ENCODE results near the gene PIWIL1. TPM values are rescaled to one million over a fixed set of nuclear protein-coding genes. Genes with fewer than 3 reads are reported as not detected.

PIWIL1 gene
- polyA plus RNA-seq, 2 of the 4 experiments (the other 2 are of a cell fraction), result not detected

GRCh38 chr12:130385193-130385592, 47.5 kb downstream of the PIWIL1 start (continued):
- TF ChIP-seq MYC (IDR thresholded peaks at IDR 0.05; ENCODE audit: borderline replicate concordance, low read length) (no peak), RAD21 (conservative IDR thresholded peaks at IDR 0.05 in 1 of 2, IDR thresholded peaks at IDR 0.05 in 1 of 2) (no peak), CEBPB (IDR thresholded peaks at IDR 0.05) (no peak), FOXS1 (CRISPR knock-in tag; IDR thresholded peaks at IDR 0.05) (no peak), ATOH8 (CRISPR knock-in tag; IDR thresholded peaks at IDR 0.05; ENCODE audit: low read depth) (no peak), GATA3 (IDR thresholded peaks at IDR 0.05; ENCODE audit: borderline replicate concordance) (no peak)

- Histone ChIP-seq H3K4me3 (no peak overlapping the region), H3K4me1 (no peaks in the 10 kb centered on the region), H3K4me2 (no peak overlapping the region), H3K9me3 (no peaks in the 10 kb centered on the region), H3K27ac (no peak overlapping the region)
- TF ChIP-seq HEYL (CRISPR knock-in tag; IDR thresholded peaks at IDR 0.05), result no peak
- TF ChIP-seq EHMT2 (IDR thresholded peaks at IDR 0.05; ENCODE audit: low read depth), result no peak
- TF ChIP-seq ATOH8 (CRISPR knock-in tag; IDR thresholded peaks at IDR 0.05; ENCODE audit: low read depth), result no peak
- TF ChIP-seq HDAC2 (IDR thresholded peaks at IDR 0.05), result no peak
- no peak for TF ChIP-seq JUNB (IDR thresholded peaks at IDR 0.05)
- TF ChIP-seq ESRRA (IDR thresholded peaks at IDR 0.05; ENCODE audit: borderline replicate concordance, low read length), result no peak
- TF ChIP-seq, protein P1, sequence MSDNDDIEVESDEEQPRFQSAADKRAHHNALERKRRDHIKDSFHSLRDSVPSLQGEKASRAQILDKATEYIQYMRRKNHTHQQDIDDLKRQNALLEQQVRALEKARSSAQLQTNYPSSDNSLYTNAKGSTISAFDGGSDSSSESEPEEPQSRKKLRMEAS (IDR thresholded peaks at IDR 0.05), result no peak
- TF ChIP-seq CEBPB (IDR thresholded peaks at IDR 0.05), result no peak
- TF ChIP-seq, protein P2, sequence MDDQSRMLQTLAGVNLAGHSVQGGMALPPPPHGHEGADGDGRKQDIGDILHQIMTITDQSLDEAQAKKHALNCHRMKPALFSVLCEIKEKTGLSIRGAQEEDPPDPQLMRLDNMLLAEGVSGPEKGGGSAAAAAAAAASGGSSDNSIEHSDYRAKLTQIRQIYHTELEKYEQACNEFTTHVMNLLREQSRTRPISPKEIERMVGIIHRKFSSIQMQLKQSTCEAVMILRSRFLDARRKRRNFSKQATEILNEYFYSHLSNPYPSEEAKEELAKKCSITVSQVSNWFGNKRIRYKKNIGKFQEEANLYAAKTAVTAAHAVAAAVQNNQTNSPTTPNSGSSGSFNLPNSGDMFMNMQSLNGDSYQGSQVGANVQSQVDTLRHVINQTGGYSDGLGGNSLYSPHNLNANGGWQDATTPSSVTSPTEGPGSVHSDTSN (IDR thresholded peaks at IDR 0.05), result no peak
- no peak for TF ChIP-seq NFE2L2 (conservative IDR thresholded peaks at IDR 0.05; ENCODE audit: low read length)
- no peak for TF ChIP-seq REST (IDR thresholded peaks at IDR 0.05)
- no peak for TF ChIP-seq JUN (IDR thresholded peaks at IDR 0.05)
- TF ChIP-seq CHD2 (IDR thresholded peaks at IDR 0.05; ENCODE audit: low read length, partially characterized antibody), result no peak
- TF ChIP-seq BCL3 (IDR thresholded peaks at IDR 0.05), result no peak
- TF ChIP-seq FOXS1 (CRISPR knock-in tag; IDR thresholded peaks at IDR 0.05), result no peak
- no peak for TF ChIP-seq TP53 (CRISPR knock-in tag; IDR thresholded peaks at IDR 0.05)
- no peak for TF ChIP-seq CBX8 (IDR thresholded peaks at IDR 0.05)
- CTCF ChIA-PET, result no interaction called here
- FAIRE-seq (no peak), DNase-seq (ENCODE audit: low read depth in 1 of 2, low spot score in 1 of 2) (no peak), ATAC-seq (no peak)
- POLR2A ChIA-PET, result no interaction called here
- WGBS (ENCODE audit: missing lambda C conversion rate), result 50% methylated on average over 14 of the region's 14 CpGs
Measured at GRCh38 chr12:130391186-130391585, 53.5 kb downstream of the PIWIL1 start.
